Subcutaneous adipose tissue (tissue), 4 donors: ENCODE measurements around the gene LTN1. TPM values are rescaled to one million over a fixed set of nuclear protein-coding genes. Genes with fewer than 3 reads are reported as not detected.

Experiments
- total RNA-seq, 4 donors: library from RNA; depleted of rRNA; stranded (reverse); fragments of >200 nt; gene quantifications; one replicate each; pipeline ENCODE4 v1.1.0, GENCODE V29; 2016
- TF ChIP-seq, protein P1 (sequence below): fragments of 450-650 bp; IDR thresholded peaks from one replicate; pipeline ENCODE4 v1.5.1; 2016; ENCODE audit warnings: low read depth, mild to moderate bottlenecking, control low read depth, antibody characterized with exemption, moderate library complexity

Gene LTN1
- total RNA-seq, 4 donors from 2014 or later, result 19.2 to 36.7 (median 28.2) TPM

- TF ChIP-seq, protein P1, sequence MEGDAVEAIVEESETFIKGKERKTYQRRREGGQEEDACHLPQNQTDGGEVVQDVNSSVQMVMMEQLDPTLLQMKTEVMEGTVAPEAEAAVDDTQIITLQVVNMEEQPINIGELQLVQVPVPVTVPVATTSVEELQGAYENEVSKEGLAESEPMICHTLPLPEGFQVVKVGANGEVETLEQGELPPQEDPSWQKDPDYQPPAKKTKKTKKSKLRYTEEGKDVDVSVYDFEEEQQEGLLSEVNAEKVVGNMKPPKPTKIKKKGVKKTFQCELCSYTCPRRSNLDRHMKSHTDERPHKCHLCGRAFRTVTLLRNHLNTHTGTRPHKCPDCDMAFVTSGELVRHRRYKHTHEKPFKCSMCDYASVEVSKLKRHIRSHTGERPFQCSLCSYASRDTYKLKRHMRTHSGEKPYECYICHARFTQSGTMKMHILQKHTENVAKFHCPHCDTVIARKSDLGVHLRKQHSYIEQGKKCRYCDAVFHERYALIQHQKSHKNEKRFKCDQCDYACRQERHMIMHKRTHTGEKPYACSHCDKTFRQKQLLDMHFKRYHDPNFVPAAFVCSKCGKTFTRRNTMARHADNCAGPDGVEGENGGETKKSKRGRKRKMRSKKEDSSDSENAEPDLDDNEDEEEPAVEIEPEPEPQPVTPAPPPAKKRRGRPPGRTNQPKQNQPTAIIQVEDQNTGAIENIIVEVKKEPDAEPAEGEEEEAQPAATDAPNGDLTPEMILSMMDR, result no peak
These were observed 13.6 kb downstream of the LTN1 start for GRCh38 chr21:28979092-28979491.

DNA sequence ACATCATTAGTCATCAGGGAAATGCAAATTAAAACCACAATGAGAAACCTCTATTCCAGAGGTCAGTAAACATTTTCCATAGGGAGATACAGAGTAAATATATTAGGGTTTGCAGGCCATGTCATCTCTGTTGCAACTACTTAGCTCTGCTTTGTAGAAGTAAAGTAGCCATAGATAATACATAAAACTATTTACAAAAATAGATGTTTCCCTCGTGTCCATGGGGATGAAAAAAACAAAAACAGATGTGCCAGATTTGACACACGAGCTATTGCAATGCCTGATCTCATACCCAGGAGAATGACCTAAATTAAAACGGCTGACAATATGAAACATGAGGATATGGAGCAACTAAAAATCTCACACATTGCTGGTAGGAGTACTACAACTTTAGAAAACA is 17.3 kb downstream of the LTN1 start:
- TF ChIP-seq, protein P1, result no peak

GRCh38 chr21:28974531-28975227 is 18.0 kb downstream of the LTN1 start:
- TF ChIP-seq, protein P1, result no peak

- TF ChIP-seq, protein P1, result no peak
These were observed 20.3 kb downstream of the LTN1 start for GRCh38 chr21:28972398-28972797.

DNA sequence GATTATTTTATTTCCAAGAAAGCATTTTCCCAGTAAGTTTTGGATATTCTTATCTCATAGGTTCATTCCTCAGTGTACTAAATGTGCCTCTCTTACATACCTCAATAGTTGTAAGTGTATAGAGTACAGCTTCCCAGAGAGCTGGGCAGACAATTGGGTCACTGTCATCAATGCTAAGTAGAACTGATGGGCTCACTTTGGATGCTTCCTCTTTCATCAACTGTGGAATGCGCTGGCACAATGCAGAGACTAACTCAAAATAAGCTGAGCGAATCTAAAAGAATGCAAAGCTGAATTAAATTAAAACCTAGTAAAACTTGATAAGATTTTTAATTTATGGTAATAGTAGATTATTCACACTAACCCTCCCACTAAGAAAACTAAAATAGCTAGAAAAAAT is 21.5 kb downstream of the LTN1 start:
- TF ChIP-seq, protein P1, result no peak

DNA sequence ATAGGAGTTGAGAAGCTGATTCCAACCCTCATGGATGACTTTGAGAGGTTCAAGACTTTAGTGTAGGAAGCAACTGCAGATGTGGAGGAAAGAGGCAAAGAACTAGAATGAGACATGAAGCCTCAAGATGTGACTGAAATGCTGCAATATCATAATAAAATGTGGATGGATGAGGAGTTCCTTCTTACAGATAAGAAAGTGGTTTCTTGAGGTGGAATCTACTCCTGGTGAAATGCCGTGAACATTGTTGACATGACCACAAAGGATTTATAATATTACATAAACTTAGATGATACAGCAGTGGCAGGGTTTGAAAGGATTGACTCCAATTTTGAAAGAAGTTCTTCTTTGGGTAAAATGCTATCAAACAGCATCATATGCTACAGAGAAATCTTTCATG is 28.8 kb downstream of the LTN1 start:
- TF ChIP-seq, protein P1, result no peak

DNA sequence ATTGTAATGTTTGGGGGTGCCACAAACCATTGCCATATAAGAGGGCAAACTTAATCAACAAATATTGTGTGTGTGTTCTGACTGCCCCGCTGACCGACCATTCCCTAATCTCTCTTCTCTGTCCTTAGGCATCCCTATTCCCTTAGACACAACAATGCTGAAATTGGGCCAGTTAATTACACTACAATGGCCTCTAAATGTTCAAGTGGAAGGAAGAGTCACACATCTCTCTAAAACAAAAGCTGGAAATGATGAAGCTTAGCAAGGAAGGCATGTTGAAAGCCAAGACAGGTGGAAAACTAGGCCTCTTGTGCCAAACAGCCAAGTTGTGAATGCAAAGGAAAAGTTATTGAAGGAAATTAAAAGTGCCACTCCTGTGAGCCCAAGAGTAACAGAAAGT is 30.2 kb downstream of the LTN1 start:
- TF ChIP-seq, protein P1, result no peak
